ENCODE data around the gene SMCO4. TPM values are rescaled to one million over a fixed set of nuclear protein-coding genes. Genes with fewer than 3 reads are reported as not detected.
"Not testable (repeated sequence)": the region's sequence is repeated elsewhere in the genome, so short reads cannot be mapped to it uniquely, and the experiment has no call there.

SMCO4 gene
- total RNA-seq, 1 donor from 2014 or later = 73.5 TPM

- Histone ChIP-seq H3K4me1 (no peaks in the 10 kb centered on the region), H3K27ac (no peak overlapping the region), H3K9me3 (no peaks in the 10 kb centered on the region), H3K4me3 (no peak overlapping the region), H3K36me3 (no peaks in the 10 kb centered on the region), H3K27me3 (ENCODE audit: low read depth) (no peaks in the 10 kb centered on the region)
- ATAC-seq (no peak), DNase-seq (no peak)
- intact Hi-C loops (cut with DNase I) = no loop called here
- TF ChIP-seq, protein P1, sequence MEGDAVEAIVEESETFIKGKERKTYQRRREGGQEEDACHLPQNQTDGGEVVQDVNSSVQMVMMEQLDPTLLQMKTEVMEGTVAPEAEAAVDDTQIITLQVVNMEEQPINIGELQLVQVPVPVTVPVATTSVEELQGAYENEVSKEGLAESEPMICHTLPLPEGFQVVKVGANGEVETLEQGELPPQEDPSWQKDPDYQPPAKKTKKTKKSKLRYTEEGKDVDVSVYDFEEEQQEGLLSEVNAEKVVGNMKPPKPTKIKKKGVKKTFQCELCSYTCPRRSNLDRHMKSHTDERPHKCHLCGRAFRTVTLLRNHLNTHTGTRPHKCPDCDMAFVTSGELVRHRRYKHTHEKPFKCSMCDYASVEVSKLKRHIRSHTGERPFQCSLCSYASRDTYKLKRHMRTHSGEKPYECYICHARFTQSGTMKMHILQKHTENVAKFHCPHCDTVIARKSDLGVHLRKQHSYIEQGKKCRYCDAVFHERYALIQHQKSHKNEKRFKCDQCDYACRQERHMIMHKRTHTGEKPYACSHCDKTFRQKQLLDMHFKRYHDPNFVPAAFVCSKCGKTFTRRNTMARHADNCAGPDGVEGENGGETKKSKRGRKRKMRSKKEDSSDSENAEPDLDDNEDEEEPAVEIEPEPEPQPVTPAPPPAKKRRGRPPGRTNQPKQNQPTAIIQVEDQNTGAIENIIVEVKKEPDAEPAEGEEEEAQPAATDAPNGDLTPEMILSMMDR (IDR thresholded peaks at IDR 0.05) = no peak
These were observed 42.6 kb upstream of the SMCO4 start for GRCh38 chr11:93585758-93586157.

GRCh38 chr11:93583490-93583889, 40.3 kb upstream of the SMCO4 start:
- DNase-seq (no peak), ATAC-seq (no peak)
- Histone ChIP-seq H3K27me3 (ENCODE audit: low read depth) (no peaks in the 10 kb centered on the region), H3K27ac (no peak overlapping the region), H3K9me3 (no peaks in the 10 kb centered on the region), H3K36me3 (no peaks in the 10 kb centered on the region), H3K4me3 (no peak overlapping the region), H3K4me1 (no peaks in the 10 kb centered on the region)
- TF ChIP-seq, protein P1 (IDR thresholded peaks at IDR 0.05) = no peak
- intact Hi-C loops (cut with DNase I) = no loop called here

DNA sequence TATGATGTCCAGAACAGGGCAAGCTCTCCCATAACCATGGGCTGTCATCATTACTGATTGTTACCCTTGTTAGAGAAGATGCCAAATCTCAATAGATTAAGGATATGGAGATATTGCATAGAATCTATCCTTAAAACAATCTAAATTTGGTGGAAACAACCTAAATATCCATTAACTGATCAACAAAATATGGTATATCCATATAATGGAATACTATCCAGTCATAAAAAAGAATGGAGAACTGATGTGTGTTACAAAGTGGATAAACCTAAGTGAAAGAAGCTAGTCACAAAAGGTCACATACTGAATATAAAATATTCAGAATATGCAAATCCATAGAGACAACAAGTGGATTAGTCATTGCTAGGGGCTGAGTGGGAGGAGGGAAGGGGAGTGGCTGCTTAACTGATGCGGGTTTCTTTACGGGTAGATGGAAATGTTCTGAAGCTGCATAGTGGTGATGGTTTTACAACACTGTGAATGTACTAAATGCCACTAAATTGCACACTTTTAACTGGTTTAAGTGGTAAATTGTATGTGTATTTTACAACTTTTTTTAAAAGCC, 36.1 kb upstream of the SMCO4 start:
- intact Hi-C loops (cut with DNase I) = no loop called here
- DNase-seq = no peak
- ATAC-seq = no peak
- H3K4me3 ChIP-seq = no peak overlapping the region
- no peaks in the 10 kb centered on the region for H3K27me3 ChIP-seq (ENCODE audit: low read depth)
- H3K9me3 ChIP-seq = no peaks in the 10 kb centered on the region
- H3K27ac ChIP-seq = no peak overlapping the region
- H3K4me1 ChIP-seq = no peaks in the 10 kb centered on the region
- TF ChIP-seq, protein P1 (IDR thresholded peaks at IDR 0.05) = no peak
- H3K36me3 ChIP-seq = no peaks in the 10 kb centered on the region

- no peaks in the 10 kb centered on the region for H3K36me3 ChIP-seq
- no peak for ATAC-seq
These were observed 34.1 kb upstream of the SMCO4 start for GRCh38 chr11:93577286-93577685.

GRCh38 chr11:93576870-93577269, 33.7 kb upstream of the SMCO4 start:
- ATAC-seq; intact Hi-C loops (cut with DNase I); H3K36me3 ChIP-seq; H3K9me3 ChIP-seq; H3K4me3 ChIP-seq; H3K4me1 ChIP-seq; DNase-seq; H3K27ac ChIP-seq; H3K27me3 ChIP-seq (ENCODE audit: low read depth): not testable (repeated sequence)

More at GRCh38 chr11:93577286-93577685, 34.1 kb upstream of the SMCO4 start:
- TF ChIP-seq, protein P1 (IDR thresholded peaks at IDR 0.05) = no peak
- H3K9me3 ChIP-seq = no peaks in the 10 kb centered on the region
- DNase-seq = no peak
- intact Hi-C loops (cut with DNase I) = no loop called here
- no peaks in the 10 kb centered on the region for H3K4me1 ChIP-seq
- H3K4me3 ChIP-seq = no peak overlapping the region
- H3K27ac ChIP-seq = no peak overlapping the region
- no peaks in the 10 kb centered on the region for H3K27me3 ChIP-seq (ENCODE audit: low read depth)

DNA sequence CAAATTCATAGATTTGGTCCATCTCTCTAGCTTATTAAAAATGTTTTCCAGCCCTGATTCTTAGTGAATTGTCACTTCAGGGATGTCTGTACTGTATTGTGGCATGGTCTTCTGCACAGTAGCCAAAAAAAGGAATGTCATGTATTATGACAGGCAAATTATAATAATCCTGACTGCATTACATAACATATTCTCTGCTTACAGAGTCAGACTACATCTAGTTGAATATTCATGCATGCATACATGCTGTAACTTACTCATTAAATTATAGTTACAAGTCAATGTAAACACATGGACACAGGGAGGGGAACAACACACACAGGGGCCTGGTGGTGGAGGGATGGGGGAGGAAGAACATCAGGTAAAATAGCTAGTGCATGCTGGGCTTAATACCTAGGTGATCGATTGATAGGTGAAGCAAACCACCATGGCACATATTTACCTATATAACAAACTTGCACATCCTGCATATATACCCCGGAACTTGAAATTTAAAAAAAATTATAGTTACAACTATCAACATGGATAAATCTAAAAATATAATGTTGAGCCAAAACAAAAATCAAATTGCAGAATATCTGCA, 31.5 kb upstream of the SMCO4 start:
- no peaks in the 10 kb centered on the region for H3K36me3 ChIP-seq

More for the DNA sequence above, 31.5 kb upstream of the SMCO4 start:
- H3K27ac ChIP-seq = no peak overlapping the region
- no peak for DNase-seq
- no peak overlapping the region for H3K4me3 ChIP-seq
- TF ChIP-seq, protein P1 (IDR thresholded peaks at IDR 0.05) = no peak
- ATAC-seq = no peak
- no peaks in the 10 kb centered on the region for H3K9me3 ChIP-seq
- intact Hi-C loops (cut with DNase I) = no loop called here
- H3K4me1 ChIP-seq = peaks cover 5% of the 10 kb centered on the region
- H3K27me3 ChIP-seq (ENCODE audit: low read depth) = no peaks in the 10 kb centered on the region

All from lower lobe of right lung (tissue), 2 donors.